RWPE2 (cell line): ENCODE data around the gene CLEC18A.
"Not testable (repeated sequence)": the region's sequence is repeated elsewhere in the genome, so short reads cannot be mapped to it uniquely, and the experiment has no call there.

Experiments used
- ATAC-seq: fragments of 200-7000 bp; cut with Tn5 transposase; 3 replicates; pipeline ENCODE4 v1.9.1; 2021; ENCODE audit warnings: low read depth
- DNase-seq: peaks from one replicate; pipeline ENCODE4 v3.0.0-alpha.2; 2020; ENCODE audit warnings: low spot score
- H3K27ac ChIP-seq: fragments of 450-650 bp; 2 replicates; pipeline ENCODE4 v1.5.1; 2017; ENCODE audit warnings: mild to moderate bottlenecking; ENCODE audit not compliant: poor library complexity, severe bottlenecking
- H3K27me3 ChIP-seq: fragments of 250-450 bp; sonication (Bioruptor Pico); 2 replicates; pipeline ENCODE4 v1.5.1; 2021; ENCODE audit warnings: mild to moderate bottlenecking, moderate library complexity; ENCODE audit not compliant: insufficient read depth, poor library complexity, severe bottlenecking
- H3K36me3 ChIP-seq: fragments of 250-450 bp; sonication (Bioruptor Pico); 2 replicates; pipeline ENCODE4 v1.5.1; 2020; ENCODE audit warnings: low read depth, mild to moderate bottlenecking, moderate library complexity
- H3K4me1 ChIP-seq: fragments of 250-450 bp; sonication (Bioruptor Pico); 2 replicates; pipeline ENCODE4 v1.5.1; 2021; ENCODE audit warnings: mild to moderate bottlenecking, moderate library complexity; ENCODE audit not compliant: insufficient read depth, poor library complexity, severe bottlenecking
- H3K4me3 ChIP-seq: fragments of 250-450 bp; sonication (Bioruptor Pico); 2 replicates; pipeline ENCODE4 v1.5.1; 2021; ENCODE audit warnings: mild to moderate bottlenecking, moderate library complexity; ENCODE audit not compliant: severe bottlenecking
- H3K9me3 ChIP-seq: fragments of 250-450 bp; sonication (Bioruptor Pico); 2 replicates; pipeline ENCODE4 v1.5.1; 2021; ENCODE audit warnings: mild to moderate bottlenecking, moderate library complexity; ENCODE audit not compliant: severe bottlenecking

Gene CLEC18A

GRCh38 chr16:69952116-69952515 lies 982 bp downstream of the CLEC18A start:
- not testable (repeated sequence) for H3K27ac ChIP-seq, H3K36me3 ChIP-seq, ATAC-seq, H3K27me3 ChIP-seq, H3K4me3 ChIP-seq, H3K4me1 ChIP-seq, H3K9me3 ChIP-seq, DNase-seq

- not testable (repeated sequence) for ATAC-seq, H3K4me3 ChIP-seq, H3K9me3 ChIP-seq, H3K27me3 ChIP-seq, H3K4me1 ChIP-seq, H3K27ac ChIP-seq, DNase-seq, H3K36me3 ChIP-seq
These were observed 1.6 kb downstream of the CLEC18A start for GRCh38 chr16:69952572-69953355.

GRCh38 chr16:69954241-69954640 lies 3.1 kb downstream of the CLEC18A start:
- not testable (repeated sequence) for H3K27me3 ChIP-seq, H3K36me3 ChIP-seq, H3K9me3 ChIP-seq, H3K4me1 ChIP-seq, ATAC-seq, H3K4me3 ChIP-seq, H3K27ac ChIP-seq
- DNase-seq: peak; percentile 36

GRCh38 chr16:69963312-69963711 lies 12.2 kb downstream of the CLEC18A start:
- DNase-seq, H3K27ac ChIP-seq, H3K27me3 ChIP-seq, H3K4me1 ChIP-seq, ATAC-seq, H3K9me3 ChIP-seq, H3K36me3 ChIP-seq, H3K4me3 ChIP-seq: not testable (repeated sequence)

- not testable (repeated sequence) for H3K27me3 ChIP-seq, H3K27ac ChIP-seq, H3K36me3 ChIP-seq, H3K4me1 ChIP-seq, H3K9me3 ChIP-seq, DNase-seq
- ATAC-seq: peak; percentile 71
- peak overlapping the region; percentile 19 for H3K4me3 ChIP-seq
These were observed 14.0 kb downstream of the CLEC18A start for GRCh38 chr16:69964960-69965660.

GRCh38 chr16:69965661-69966054 lies 14.5 kb downstream of the CLEC18A start:
- H3K27me3 ChIP-seq, H3K27ac ChIP-seq, H3K9me3 ChIP-seq, H3K36me3 ChIP-seq, H3K4me3 ChIP-seq, H3K4me1 ChIP-seq, DNase-seq, ATAC-seq: not testable (repeated sequence)

GRCh38 chr16:69967688-69968087 lies 16.6 kb downstream of the CLEC18A start:
- DNase-seq, H3K36me3 ChIP-seq, H3K4me3 ChIP-seq, ATAC-seq, H3K27ac ChIP-seq, H3K4me1 ChIP-seq, H3K9me3 ChIP-seq, H3K27me3 ChIP-seq: not testable (repeated sequence)

GRCh38 chr16:69968125-69968524 lies 17.0 kb downstream of the CLEC18A start:
- not testable (repeated sequence) for ATAC-seq, H3K9me3 ChIP-seq

GRCh38 chr16:69969657-69970056 lies 18.5 kb downstream of the CLEC18A start:
- ATAC-seq, H3K27me3 ChIP-seq, H3K9me3 ChIP-seq, H3K4me3 ChIP-seq, H3K27ac ChIP-seq, H3K36me3 ChIP-seq, H3K4me1 ChIP-seq, DNase-seq: not testable (repeated sequence)

More at GRCh38 chr16:69968125-69968524, 17.0 kb downstream of the CLEC18A start:
- H3K27ac ChIP-seq, H3K27me3 ChIP-seq, DNase-seq, H3K4me1 ChIP-seq, H3K4me3 ChIP-seq, H3K36me3 ChIP-seq: not testable (repeated sequence)

GRCh38 chr16:69972120-69972519 lies 21.0 kb downstream of the CLEC18A start:
- not testable (repeated sequence) for ATAC-seq, H3K27me3 ChIP-seq

GRCh38 chr16:69972935-69973334 lies 21.8 kb downstream of the CLEC18A start:
- not testable (repeated sequence) for DNase-seq, ATAC-seq, H3K4me1 ChIP-seq, H3K36me3 ChIP-seq, H3K27ac ChIP-seq, H3K27me3 ChIP-seq, H3K9me3 ChIP-seq, H3K4me3 ChIP-seq

More at GRCh38 chr16:69972120-69972519, 21.0 kb downstream of the CLEC18A start:
- H3K4me1 ChIP-seq, H3K36me3 ChIP-seq, H3K9me3 ChIP-seq, H3K27ac ChIP-seq, H3K4me3 ChIP-seq, DNase-seq: not testable (repeated sequence)
